Activated CD4-positive, alpha-beta T cell treated with anti-CD3 and anti-CD28 coated beads for 24 hours (primary cell): Measurements from ENCODE around the gene RMND1.
A peak's percentile ranks its signal among the peaks of the same experiment; 100 is the strongest.
"Not testable (repeated sequence)": the region's sequence is repeated elsewhere in the genome, so short reads cannot be mapped to it uniquely, and the experiment has no call there.

Experiments used
- DNase-seq, 2 donors: peaks; one replicate each; pipeline ENCODE4 v3.0.0-alpha.2; 2020; ENCODE audit warnings: low read depth in 2 of 2

The RMND1 gene

GRCh38 chr6:151451950-151452749 lies at the start of gene RMND1:
TSS of gene RMND1 (minus strand) at chr6:151452126. CDS start at chr6:151445811, 6,315 bp downstream.
- peak; percentile 98 for DNase-seq

GRCh38 chr6:151499551-151499950 lies 47.6 kb upstream of the RMND1 start:
- DNase-seq = no peak

- no peak for DNase-seq
These were observed 46.4 kb upstream of the RMND1 start for GRCh38 chr6:151498327-151498726.

GRCh38 chr6:151497905-151498304 lies 46.0 kb upstream of the RMND1 start:
- no peak for DNase-seq

GRCh38 chr6:151495380-151495779 lies 43.5 kb upstream of the RMND1 start:
- DNase-seq = no peak

- no peak for DNase-seq
These were observed 43.0 kb upstream of the RMND1 start for GRCh38 chr6:151494936-151495320.

GRCh38 chr6:151494235-151494935 lies 42.5 kb upstream of the RMND1 start:
- no peak for DNase-seq

- DNase-seq = no peak
These were observed 41.9 kb upstream of the RMND1 start, which contains the start of gene CCDC170 for GRCh38 chr6:151493804-151494234. TSS of gene CCDC170 (plus strand) at chr6:151494017. CDS start at chr6:151494129, 112 bp downstream.

- no peak for DNase-seq
These were observed 41.4 kb upstream of the RMND1 start for GRCh38 chr6:151493161-151493803.

- DNase-seq = no peak
These were observed 39.1 kb upstream of the RMND1 start for GRCh38 chr6:151490996-151491395.

- DNase-seq = no peak
These were observed 36.3 kb upstream of the RMND1 start for GRCh38 chr6:151488226-151488625.

- DNase-seq = no peak
These were observed 32.1 kb upstream of the RMND1 start for GRCh38 chr6:151483994-151484393.

- no peak for DNase-seq
These were observed 30.4 kb upstream of the RMND1 start for GRCh38 chr6:151482290-151482689.

- no peak for DNase-seq
These were observed 29.9 kb upstream of the RMND1 start for GRCh38 chr6:151481786-151482185.

GRCh38 chr6:151478670-151479069 lies 26.7 kb upstream of the RMND1 start:
- DNase-seq = no peak

GRCh38 chr6:151477726-151478125 lies 25.8 kb upstream of the RMND1 start:
- no peak for DNase-seq

GRCh38 chr6:151475653-151476523 lies 24.0 kb upstream of the RMND1 start:
- DNase-seq = peak in 1 of 2 donors; percentile 31

- no peak for DNase-seq
These were observed 12.8 kb upstream of the RMND1 start for GRCh38 chr6:151464702-151465101.

GRCh38 chr6:151461673-151462072 lies 9.7 kb upstream of the RMND1 start:
- DNase-seq = no peak

- DNase-seq = not testable (repeated sequence)
These were observed 3.9 kb upstream of the RMND1 start for GRCh38 chr6:151455751-151456398.
